ENCODE results near the gene IQSEC1. TPM values are rescaled to one million over a fixed set of nuclear protein-coding genes. Genes with fewer than 3 reads are reported as not detected.

Gene IQSEC1
- total RNA-seq, 1 donor from 2014 or later = 55.2 TPM

DNA sequence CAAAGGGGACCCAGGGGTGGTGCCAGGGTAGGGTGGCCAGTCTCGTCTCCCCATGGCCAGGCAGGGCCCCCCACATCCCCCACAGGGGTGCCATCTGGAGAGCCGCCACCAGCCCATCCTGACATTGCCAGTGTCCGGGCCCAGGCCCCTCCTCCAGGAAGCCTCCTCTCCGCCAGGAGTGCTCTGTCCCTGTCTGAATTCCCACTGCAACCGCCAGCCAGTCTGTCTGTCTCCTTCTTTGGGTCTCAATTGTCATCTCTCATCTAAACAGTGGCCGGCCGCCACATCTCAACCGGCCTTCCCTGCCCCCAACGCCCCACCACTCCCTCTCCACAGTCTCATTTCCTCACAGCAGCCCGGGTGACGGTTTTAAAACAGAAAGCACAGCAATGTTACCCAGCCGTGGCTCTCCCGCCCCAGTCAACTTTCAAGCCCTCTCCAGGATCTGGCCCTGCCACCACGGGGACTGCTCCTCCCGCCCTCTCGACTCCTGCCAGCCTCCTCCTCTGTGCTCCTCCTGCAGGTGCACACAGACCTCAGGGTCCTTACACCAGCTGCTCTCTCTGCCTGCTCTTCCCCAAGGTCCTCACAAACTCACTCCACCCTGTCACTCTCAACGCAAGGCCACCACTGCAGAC is 57.0 kb downstream of the IQSEC1 start:
- DNase-seq (ENCODE audit: low spot score) = peak; percentile 66

GRCh38 chr3:13015286-13016082 is 57.7 kb downstream of the IQSEC1 start:
- DNase-seq (ENCODE audit: low spot score) = no peak

DNA sequence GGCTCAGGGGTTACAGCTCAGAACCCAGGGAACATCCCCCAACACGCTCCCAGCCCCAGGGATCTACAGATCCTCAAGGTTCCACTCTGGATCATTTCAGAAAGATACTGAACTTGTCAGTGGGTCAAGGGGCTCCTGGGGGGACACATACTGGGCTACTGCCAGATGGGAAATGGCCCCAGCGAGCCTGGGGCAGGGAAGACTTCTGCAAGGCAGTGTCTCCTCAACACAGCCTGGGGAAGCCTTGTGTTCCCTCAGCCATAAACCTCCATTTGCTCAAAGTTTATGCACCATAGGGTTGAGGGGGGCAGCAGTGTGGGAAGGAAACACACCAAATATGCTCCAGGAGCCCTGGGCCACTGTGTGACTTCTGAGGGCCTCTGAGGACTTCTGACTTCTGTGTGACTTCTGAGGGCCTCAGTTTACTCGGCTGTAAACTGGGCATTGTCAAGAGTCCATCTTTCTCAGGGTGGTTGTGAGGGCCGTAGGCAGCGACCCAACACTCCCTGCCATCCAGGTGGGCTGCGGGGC is 58.4 kb downstream of the IQSEC1 start:
- DNase-seq (ENCODE audit: low spot score) = no peak

GRCh38 chr3:13013994-13014754 is 59.1 kb downstream of the IQSEC1 start:
- DNase-seq (ENCODE audit: low spot score) = no peak

DNA sequence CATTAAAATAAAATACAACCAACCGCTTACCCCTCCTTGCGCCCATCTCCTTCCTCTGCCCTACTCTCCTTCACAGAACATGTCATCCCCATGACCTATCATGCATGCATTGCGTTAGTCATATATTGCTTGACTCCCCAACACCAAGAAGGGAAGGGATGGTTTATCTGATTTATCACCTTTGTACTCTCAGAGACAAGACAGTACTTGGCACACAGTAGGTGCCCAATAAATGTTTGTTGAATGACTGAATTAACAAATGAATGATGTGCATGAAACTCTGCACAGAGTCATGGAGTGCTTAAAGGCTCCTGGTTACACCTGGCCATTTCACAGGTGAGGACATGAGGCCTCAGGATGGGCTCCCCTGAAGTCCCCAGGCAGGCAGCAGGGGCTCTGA is 59.7 kb downstream of the IQSEC1 start:
- DNase-seq (ENCODE audit: low spot score) = no peak

DNA sequence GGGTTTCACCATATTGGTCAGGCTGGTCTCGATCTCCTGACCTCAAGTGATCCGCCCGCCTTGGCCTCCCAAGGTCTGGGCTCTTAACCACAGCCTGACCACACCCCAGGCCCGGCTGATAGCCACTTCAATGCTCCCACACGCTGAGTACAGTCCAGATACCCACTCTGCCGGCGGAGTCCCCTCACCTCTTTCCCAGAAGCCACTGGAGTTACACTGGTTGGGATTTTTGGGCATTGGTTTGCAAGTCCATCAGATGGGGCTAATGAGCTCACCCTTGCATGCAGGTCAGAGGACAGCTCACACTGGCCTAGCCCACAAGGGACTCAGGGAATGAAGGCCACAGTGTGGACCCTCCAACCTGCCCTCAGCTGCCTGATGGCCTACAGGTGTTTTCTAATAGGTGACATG is 60.1 kb downstream of the IQSEC1 start:
- DNase-seq (ENCODE audit: low spot score) = no peak

DNA sequence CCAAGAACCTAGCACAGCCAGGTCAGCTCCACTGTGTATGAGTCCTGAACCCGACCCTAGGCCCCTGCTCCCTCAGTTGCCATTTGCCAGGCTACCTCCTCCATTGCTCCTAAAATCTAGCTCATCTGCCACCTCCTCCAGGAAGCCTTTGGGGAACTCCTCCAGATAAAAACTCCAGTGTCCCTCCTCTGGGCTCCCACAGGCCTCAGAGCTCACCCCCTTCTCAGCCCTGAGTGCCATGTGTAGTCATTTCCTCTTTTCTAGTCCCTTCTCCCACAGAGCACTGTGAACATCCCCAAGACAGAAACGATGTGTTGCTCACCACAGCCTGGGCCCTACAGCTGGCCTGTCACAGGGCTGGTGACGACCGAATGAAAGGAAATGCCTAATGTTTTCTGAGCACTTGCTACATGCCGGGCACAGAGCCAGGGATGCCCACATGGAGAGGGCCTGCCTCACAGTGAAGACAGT is 61.0 kb downstream of the IQSEC1 start:
- DNase-seq (ENCODE audit: low spot score) = peak; percentile 69

GRCh38 chr3:13011573-13012220 is 61.5 kb downstream of the IQSEC1 start:
- DNase-seq (ENCODE audit: low spot score) = peak; percentile 66

DNA sequence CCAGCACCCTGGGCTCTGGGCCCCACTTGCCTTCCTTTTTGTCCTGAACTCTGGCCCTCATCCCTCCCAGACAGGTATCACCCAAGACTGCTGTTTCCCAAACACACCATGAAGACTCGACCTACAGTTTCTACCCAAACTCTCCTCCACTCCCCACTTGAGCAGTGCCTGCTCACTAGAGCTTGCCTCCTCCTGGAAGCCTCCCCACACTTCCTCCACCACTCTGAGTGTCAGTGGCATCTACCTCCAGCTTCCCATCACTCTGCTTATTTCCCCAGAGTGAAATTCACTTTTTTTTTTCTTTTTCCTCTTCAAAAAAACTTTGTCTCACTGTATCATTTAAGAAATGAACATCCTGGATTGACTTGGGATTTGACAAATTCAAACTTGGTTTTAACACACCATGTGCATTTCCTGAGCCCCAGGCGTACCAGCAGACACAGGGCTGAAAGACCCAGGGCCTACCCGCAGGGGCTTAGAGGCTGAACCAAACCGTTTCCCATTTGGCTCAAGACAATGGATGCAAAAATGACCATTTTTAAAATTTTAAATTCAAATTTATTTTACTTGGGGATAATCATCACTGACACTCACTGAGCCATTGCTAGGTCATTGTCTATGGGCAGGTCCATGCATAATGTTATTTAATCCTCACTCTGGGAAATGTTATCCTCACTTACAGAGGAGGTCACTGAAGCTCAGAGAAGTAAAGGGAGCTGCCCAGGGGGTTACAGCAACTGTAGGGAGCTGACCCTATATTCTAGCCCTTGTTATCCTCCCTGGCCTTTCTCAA is 62.3 kb downstream of the IQSEC1 start:
- no peak for DNase-seq (ENCODE audit: low spot score)

- no peak for DNase-seq (ENCODE audit: low spot score)
These were observed 63.3 kb downstream of the IQSEC1 start for GRCh38 chr3:13009946-13010315.

- DNase-seq (ENCODE audit: low spot score) = peak; percentile 88
These were observed 63.9 kb downstream of the IQSEC1 start for GRCh38 chr3:13009132-13009945.

GRCh38 chr3:13008155-13008995 is 64.9 kb downstream of the IQSEC1 start:
- DNase-seq (ENCODE audit: low spot score) = no peak

- no peak for DNase-seq (ENCODE audit: low spot score)
These were observed 65.8 kb downstream of the IQSEC1 start for GRCh38 chr3:13007251-13007941.

DNA sequence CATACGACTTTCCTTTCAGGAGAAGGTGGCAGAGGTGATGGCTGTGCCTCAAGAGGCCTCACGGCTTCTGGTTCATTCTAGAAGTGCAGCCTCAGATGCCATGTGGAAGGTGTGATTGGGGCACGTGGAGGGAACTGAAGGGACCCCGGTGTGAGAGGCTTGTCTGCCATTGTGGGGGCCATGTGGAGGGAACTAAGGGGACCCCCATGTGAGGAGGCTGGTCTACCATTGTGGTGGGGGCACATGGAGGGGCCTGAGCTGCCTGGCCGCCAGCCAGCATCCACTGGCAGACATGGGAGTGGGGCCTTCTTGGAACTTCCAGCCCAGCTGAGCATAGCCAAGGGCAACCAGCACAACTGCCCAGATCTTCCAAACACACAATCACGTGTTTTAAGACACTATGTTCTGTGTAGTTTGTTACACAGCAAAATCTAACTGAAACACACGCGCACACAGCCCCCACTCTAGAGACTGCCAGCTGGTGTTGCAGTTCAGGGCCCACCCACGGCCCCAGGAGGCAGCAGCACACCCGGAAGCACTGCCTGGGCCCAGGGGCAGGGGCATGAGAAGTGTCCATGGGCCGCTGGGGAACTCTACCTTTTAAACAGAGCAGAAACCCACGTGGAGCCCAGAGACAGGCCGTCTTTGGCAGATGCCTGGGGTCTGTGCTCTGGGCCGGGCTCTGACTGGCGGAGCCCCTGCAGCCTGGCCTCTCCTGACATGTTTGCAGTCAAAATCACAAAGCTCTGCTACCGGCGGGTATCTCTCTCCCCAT is 66.8 kb downstream of the IQSEC1 start:
- DNase-seq (ENCODE audit: low spot score) = no peak

- no peak for DNase-seq (ENCODE audit: low spot score)
These were observed 67.9 kb downstream of the IQSEC1 start for GRCh38 chr3:13005301-13005700.

DNA sequence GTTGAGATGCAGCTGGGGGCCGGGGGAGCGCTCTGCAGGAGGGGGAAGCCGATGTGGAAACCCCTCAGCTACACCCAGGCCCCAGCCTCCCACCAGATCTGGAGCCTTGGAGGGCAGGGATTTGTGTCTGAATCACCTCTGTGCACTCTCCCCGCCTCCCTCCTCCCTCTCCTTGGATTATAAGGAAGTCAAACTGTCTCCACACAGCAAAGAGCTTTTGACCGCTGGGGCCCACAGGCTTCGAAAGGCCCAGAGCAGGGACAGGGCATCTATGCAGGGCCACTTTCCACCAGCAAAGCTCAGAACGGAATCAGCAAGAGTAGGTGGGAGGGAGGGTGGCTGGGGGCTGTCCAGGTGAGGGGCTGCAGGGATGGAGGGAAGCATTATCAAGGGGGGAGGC is 68.9 kb downstream of the IQSEC1 start:
- no peak for DNase-seq (ENCODE audit: low spot score)

- no peak for DNase-seq (ENCODE audit: low spot score)
These were observed 69.6 kb downstream of the IQSEC1 start for GRCh38 chr3:13003608-13004007.
